GM12891 (cell line): ENCODE results near the gene CPNE8.

Experiments
- PAX5 ChIP-seq: IDR thresholded peaks from 2 replicates; pipeline ENCODE4 v1.6.1; 2011; ENCODE audit warnings: low read length, moderate library complexity, mild to moderate bottlenecking; ENCODE audit not compliant: insufficient read depth, severe bottlenecking
- POLR2A ChIP-seq: IDR thresholded peaks from 2 replicates; pipeline ENCODE4 v1.6.1; 2011; ENCODE audit warnings: low read depth, low read length, control low read depth
- POLR2AphosphoS5 ChIP-seq: IDR thresholded peaks from 2 replicates; pipeline ENCODE4 v1.6.1; 2011; ENCODE audit warnings: low read depth, low read length, control low read depth
- POU2F2 ChIP-seq: IDR thresholded peaks from 2 replicates; pipeline ENCODE4 v1.6.1; 2011; ENCODE audit warnings: low read depth, mild to moderate bottlenecking, control low read depth, low read length, moderate library complexity
- SPI1 ChIP-seq: IDR thresholded peaks from 2 replicates; pipeline ENCODE4 v1.6.1; 2011; ENCODE audit warnings: low read depth, low read length, control low read depth
- TAF1 ChIP-seq: IDR thresholded peaks from 2 replicates; pipeline ENCODE4 v1.6.1; 2011; ENCODE audit warnings: low read depth, low read length, control low read depth

DNA sequence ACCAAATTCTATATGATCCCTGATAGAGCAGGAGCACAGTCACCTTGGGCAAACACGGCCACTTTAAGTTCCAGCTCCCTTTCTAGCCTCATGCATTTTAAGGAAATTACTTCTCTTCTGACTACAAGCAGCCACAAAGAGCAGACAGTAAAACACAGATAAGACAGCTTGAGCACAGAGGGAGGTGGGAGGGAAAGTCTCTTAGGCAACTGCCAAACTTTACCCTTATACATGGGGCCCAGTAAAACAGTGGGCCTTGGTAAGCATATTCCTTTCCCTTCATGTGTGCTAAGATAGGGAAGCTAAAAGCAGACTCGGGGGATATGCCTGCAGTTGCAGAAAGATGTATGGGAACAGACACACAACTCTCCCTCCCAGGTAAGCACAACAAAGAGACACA, 235.9 kb downstream of the CPNE8 start:
- TF ChIP-seq POLR2A (no peak), TAF1 (no peak), POLR2AphosphoS5 (no peak), PAX5 (no peak), SPI1 (no peak), POU2F2 (no peak)
